Stimulated activated CD8-positive, alpha-beta memory T cell treated with anti-CD3 and anti-CD28 coated beads, Interleukin-2, amount 100 ng/mL, for 48 hours (primary cell): ENCODE data around the gene S100A6.

Experiments used
- DNase-seq, 2 donors: peaks; one replicate each; pipeline ENCODE4 v3.0.0-alpha.2; 2020; ENCODE audit warnings: low read depth in 2 of 2

S100A6 gene

DNA sequence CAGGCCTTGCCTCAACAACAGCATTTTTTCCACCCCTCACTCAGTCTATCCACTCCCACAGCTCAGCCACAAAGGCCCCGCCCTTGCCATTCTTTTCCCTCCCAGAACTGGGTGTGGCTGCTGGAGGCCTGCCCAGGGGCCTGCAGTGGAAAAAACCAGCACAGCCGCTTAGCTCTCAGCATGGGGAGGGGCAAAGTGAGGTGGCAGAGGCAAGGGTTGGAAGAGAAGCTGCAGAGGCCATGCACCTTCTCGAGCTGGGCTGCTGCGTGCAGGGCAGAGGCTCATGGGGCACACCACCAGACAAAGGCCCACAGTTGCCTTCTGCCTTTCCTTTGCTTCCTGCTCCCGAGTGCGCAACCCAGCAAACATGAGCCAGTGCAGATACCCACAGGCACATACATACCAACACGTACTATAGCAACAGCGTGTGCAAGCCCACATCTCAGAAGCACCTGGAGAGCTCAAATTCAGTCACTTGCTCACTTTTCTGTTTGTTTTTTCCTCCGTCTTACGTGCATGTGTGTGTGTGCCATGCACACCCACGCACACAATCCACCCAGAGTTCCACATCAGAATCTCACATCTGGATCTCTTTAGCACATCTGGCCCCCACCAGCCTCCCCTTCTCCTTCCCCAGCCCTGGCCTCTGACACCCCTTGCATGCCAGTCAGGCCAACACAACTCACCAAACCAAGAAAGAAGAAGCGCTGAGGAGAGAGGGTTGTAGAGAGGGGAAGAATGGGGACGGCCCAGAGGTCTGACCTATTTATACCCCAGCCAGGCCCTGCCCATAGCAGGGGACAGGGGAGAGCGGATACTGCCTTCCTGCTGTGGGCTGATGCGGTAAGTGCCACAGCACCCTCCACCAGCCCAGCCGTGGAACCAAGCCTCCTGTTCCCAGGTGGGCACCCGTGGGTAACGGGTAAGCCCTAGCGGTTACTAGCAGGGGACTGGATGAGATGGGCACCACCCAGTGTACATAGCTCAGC lies 9.6 kb upstream of the S100A6 start, which contains the start of gene S100A4:
S100A4 (minus strand) TSS at position 740 of the 989 bp plus-strand sequence. CDS start 1,012 bp downstream, outside the sequence.
- peak; percentile 80 to 89 for DNase-seq

DNA sequence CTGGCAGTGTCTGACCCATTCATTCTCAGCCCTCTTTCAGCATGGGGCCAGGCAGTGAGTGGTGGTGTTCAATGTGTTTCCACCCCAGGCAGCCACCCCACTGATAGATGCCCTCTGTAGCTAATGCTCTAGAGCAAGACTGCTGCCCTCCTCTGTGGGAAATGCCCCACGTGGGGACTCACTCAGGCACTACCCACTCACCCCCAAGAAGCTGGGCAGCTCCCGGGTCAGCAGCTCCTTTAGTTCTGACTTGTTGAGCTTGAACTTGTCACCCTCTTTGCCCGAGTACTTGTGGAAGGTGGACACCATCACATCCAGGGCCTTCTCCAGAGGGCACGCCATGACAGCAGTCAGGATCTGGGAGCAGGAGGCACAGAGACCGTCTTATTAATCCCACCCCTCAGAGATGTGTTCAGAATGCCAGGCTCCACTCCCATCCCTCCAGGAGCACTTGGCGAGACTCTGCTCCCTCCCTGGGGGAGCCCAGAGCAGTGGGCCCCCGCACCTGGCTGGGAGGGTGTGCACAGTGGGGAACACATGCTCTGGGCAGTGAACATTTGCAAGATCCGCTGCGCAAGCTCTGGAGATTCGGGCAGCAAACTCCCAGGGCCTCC lies 8.8 kb upstream of the S100A6 start:
- no peak for DNase-seq

- DNase-seq, result no peak
These were observed 7.9 kb upstream of the S100A6 start for GRCh38 chr1:153543736-153544135.

DNA sequence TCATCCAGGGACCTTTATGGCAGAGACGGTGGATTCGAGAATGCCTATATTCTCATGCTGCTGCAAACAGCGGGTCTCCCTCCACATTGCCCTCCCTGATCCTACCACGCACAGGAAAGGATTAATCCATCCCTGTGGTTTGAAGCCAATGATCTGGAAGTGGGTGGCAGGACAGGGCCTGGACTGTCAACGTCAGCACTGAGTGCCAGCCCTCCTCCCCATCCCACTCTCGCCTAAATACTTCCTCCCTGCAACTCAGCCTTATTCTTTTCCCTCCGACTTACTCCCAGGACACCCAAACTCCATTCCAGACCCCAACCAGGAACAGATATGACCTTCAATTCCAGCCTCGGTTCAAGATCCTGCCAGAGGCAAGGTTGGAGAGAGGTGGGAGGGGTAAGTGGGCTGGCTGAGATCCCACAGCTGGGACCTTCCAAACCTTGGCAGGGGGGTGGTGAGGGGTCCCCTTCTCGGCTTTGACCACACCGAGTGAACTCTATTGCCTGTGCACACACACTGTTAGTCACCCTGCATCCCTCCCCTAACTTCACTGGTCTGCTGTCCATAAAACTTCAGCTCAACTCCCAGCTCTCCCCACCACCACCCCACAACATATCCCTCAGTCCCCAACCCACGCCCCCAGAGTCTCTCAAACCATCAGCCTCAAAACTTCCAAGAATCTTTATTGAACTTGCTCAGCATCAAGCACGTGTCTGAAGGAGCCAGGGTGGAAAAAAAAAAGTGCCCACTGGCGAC lies 7.3 kb upstream of the S100A6 start:
- no peak for DNase-seq

- DNase-seq, result no peak
These were observed 6.1 kb upstream of the S100A6 start for GRCh38 chr1:153541641-153542590.

DNA sequence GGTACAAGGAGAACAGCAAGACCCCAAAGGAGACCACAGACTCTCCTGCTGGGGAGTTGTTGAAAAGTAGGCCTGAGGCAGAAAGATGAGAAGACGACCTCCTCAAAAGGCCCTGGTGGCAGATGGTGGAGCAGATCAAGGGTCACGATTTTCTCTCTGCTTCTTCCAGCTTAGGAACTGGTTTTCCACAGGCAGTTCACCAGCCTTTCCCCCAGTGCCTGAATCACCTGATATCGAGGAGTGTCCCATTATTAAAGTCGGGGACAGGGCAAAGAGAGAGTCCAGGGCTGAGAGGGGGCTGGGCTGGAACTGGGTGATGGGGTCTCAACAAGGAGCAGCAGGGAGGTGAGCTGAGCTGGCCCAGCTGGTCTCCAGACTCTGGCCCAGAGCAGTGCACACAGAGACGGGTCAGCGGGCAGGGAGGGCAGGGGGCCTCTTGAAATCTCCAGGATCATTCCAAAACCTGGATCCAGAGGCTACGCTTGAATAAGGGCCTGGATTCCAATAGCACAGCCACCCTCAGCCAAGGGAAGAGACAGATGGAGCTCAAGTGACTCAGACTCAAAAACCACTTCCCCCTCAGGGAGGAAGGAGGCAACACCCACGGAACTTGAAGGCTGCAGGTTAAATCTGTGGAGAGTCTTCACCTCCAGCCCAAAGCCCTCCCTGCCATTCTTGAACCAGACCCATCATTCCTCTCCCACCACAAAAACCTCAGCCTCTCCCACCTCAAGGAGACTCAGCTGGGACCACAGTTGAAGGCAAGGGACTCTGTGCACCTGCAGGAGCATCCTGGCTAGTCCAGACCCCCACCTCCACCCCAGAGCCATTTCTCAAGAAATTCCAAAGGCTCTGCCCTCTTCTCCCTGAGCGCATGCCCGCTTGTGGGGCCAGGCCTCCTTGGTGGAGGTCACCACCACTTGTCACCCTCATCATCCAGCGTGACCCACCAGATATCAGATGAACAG lies 4.9 kb upstream of the S100A6 start, which contains the start of gene S100A5:
S100A5 (minus strand) TSS at position 541 of the 968 bp plus-strand sequence. CDS start 743 bp downstream, outside the sequence.
- no peak for DNase-seq

- no peak for DNase-seq
These were observed 3.8 kb upstream of the S100A6 start for GRCh38 chr1:153539395-153540093.

GRCh38 chr1:153538315-153538821 lies 2.6 kb upstream of the S100A6 start:
- DNase-seq, result no peak

- no peak for DNase-seq
These were observed 1.6 kb upstream of the S100A6 start for GRCh38 chr1:153537376-153537730.

DNA sequence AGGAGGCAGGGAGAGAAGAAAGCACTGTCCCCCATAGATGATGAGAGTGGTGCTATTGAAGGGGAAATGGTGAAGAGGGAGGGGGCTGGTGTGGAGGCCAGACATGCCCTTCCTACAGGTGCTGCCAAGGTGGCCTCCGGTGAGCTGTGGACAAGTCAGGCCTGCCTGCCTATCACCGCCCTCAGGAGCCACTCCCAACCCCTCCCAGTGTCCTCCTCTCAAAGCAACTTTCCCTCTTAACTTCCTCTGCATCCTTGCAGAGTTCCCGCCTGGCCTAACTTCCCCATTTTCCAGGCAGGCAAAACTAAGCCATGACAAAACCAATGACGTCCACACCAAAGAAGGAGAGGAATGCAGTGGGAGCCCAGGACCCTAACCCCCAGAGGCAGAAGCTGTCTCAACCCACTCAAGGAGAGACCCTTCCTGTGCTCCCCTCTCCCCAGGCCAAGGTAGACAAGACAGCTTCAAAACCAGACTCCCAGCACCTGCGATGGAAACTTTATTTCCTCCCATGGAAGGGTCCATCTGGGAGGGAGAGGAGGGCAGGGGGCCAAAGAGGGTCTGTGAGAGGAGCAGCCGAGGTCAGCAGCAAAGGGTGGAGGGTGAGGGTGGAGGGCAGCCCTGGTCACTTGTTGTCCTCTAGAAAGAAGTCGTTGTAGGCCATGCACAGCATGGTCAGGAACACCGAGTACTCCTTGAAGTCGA lies 1.0 kb upstream of the S100A6 start:
- no peak for DNase-seq

- peak; percentile 69 to 71 for DNase-seq
These were observed 350 bp upstream of the S100A6 start for GRCh38 chr1:153536012-153536670.

DNA sequence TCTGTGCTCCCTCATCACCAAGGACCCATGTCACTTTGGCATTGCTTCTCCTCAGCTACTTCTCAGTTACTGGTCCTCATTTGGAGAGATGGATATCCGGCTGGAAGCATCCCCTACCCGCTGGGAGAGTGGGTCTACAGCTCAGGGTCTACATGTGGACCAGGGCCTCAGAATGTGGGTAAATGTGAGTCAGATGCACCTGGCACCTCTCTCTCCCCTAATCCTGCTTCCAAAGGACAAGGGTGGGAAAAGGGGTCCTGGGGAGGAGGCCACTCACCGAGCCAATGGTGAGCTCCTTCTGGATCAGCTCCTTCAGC lies 908 bp downstream of the S100A6 start:
- no peak for DNase-seq

DNA sequence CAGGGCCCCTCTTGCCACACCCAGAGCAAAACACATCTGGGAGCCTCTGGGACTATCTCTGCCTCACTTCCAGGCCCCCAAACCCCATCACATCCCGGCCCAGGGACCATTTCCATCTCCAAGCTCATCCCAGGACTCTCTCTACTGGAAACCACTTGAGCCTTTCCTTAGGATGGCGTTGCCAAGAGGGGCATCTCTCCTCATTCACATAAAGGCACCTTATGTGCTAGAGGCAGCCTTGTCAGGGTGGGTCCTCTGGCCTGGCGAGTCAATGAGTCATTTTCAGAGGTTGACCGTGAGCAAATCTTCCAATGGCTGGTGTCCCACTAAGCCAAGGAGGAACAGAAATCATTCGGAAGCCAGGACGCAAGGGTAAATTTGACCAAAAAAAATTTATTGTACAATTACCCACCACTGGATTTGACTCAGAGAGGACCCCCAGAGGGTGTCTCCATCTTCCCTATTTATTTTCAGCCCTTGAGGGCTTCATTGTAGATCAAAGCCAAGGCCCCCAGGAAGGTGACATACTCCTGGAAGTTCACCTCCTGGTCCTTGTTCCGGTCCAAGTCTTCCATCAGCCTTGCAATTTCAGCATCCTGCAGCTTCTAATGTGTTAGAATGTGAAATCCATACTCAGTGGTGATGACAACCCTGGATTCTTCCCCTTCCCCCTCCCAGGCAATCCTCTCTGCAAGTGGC lies 1.4 kb downstream of the S100A6 start:
- DNase-seq, result no peak

DNA sequence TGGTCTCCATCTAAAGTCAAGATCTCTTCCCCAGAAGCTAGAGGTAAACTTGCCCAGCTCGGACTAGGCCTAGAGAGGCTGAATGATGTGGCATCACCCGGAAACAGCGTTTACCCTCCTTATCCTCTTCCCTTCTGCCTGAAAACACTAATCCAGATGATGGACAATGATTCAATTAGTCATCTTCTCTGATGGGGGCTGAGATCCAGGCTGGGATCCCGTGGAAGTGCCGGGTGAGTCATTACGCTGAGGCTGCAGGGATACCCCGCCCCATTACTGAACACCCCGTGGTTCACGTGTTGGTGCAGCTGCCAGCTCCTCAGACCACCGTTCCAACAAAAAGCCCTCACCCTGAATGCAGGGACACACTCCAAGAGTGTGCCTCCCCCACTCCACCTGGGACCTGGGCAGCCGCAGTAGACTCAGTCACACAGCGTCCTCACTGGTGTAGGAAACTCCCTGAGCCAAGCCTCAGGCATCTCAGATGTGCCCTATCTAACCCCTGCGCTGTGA lies 2.0 kb downstream of the S100A6 start:
- no peak for DNase-seq

DNA sequence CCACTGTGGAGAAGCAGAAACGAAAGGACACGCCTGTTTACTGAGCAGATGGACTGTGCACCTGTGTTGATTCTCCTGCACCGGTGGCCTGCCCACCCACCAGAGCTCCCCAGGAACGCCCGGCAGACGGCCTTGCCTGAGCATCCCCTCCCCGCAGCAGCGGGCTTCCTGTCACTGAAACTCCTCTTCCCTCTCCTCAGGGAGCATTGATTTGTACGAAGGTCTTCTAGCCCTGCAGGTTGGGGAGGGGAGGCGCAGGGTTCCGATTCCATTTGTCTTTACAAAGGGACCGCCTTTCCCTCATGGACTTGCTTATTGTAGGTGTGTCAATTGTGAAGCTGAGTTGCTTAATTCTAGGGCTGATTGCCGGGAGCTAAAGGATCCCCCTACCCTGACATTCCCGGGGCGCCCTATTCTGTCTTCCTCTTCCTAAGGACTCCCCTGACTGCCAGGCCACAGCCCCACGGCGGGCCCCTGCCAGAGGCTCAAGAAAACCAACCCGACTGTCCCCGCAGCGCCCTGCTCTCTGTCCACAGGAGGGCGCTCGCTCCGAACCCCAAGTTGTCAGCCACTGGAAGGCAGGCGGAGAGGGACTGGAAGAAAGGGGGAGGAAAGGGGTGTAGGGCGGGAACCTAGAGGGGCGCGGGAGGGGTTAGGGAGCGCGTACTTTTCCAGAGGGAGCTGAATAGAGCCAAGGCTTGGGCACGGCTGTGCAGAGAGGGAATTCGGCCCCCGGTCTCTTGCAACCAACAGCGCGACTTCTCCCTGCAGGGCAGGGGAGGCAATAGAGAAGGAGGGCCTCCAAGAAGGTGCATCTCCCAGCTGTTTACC lies 2.8 kb downstream of the S100A6 start:
- peak; percentile 61 to 77 for DNase-seq

DNA sequence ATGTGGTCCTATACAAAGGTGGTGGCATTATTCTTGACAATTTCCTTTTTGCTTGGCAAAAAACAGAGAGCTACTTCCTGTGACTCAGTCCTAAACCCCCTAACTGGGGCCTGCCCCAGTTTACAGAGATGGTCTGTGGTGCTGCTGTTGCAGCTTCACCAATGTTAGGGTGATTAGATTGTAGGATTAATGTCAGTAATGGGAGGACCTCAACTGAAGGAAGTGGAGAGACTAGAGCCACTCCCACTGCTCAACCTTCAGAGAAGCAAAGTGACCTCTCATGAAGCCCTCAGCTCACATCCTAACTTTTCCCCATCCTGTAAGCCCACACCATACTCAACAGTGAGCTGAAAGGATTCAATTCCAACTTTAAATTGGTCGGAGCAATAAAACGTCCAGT lies 3.6 kb downstream of the S100A6 start:
- DNase-seq, result no peak
